NCI-H510A treated with DMSO at 0.1 percent for 48 hours (cell line): ENCODE data around the gene PHGDH.

Source experiments
- DNase-seq: peaks from one replicate; lab custom pipeline; 2025; lab: John Stamatoyannopoulos, UW

The PHGDH gene

DNA sequence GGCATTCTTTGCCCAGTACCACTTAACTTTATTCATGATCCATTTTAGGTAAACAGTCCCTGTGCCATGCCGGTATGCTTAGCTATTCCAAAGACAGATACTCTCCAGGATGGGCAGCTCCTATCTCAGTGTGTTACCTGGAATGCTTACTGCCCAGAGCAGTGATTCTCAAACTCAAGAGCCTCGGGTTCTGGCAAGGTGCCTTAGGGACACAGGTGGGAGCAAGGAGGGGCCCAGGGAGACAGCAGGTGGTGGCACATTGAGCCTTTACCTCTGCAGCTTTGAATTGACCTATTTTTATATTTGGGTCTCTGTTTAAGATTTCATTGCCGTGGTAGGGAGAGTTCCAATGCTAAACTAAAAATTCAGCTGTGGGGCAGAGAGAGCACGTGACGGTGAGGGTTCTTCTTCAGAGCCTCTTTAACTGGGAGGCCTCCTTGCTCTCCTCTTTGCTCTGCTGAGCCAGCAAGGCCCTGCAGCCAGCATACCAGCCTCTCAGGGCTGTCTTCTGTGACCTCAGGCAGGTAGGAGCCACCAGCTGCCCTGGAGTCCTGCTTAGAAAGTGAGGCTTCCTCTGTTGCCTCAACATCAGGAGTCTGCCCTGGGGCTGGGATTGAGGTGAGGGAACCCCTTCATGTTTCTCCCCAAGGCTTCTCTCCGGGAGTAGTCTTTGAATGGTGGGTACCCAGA is 20.2 kb downstream of the PHGDH start:
- no peak for DNase-seq

DNA sequence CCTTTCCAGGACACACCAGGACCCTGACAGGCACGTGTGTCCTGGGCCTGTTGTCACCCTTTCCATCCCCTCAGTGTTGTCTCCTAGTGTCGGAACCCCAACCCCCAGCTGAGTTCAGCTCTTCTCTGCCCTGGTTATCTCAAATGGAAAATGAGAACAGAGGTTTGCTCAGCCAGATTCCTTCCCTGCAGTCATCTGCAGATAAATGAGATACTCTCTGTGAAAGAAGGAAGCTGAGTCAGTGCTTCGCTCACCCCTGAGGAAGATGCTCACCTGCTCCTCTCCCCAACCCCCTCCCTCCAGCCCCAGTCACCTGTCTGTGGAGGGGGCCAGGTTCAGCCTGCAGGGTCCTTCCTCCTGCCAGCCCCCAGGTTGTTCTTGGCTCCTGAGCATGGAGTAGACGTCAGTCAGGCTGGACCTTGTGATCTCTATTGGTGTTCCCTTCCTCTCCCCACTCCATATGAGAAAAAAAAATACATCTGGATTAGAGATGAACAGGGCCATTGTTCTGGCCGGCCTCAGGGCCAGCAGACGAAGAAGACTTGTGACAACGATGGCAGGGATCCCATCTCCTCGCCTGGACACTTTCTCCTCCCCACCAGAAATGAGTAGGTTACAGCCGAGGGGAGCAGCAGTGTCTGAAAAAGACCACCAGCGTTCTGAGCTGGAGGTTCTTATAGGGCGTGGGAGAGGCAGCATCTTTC is 20.9 kb downstream of the PHGDH start:
- no peak for DNase-seq

DNA sequence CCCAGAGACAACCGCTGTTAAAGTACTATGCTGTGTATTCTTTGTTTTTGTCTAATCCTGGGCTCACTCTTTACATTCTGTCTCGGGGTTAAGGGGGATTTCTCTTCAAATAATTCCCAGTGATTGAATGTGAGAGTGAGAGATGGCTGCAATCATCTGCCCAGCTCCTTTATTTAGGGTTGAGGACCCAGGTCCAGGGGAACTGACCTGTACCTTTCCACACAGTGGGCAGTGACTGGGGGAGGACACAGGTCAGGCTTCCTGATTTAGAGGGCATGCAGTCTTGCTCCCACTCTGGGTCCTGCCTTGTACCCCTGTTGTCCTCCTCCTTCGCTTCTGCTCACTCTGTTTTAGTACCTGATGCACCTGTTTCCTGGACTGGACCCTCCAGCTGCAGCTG is 22.0 kb downstream of the PHGDH start:
- DNase-seq, result no peak

DNA sequence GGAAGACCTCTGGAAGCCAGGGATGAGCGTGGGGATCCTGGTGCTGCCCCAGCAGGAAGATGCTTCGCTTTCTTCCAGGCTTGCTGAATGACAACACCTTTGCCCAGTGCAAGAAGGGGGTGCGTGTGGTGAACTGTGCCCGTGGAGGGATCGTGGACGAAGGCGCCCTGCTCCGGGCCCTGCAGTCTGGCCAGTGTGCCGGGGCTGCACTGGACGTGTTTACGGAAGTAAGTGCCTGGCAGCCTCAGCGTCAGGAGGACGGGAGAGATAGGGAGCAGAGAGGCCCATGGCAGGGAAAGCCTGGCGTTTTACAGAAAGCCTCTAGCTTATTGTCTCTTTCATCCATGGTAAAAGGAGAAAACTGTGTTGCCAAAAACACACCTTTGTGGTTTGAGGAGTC is 23.5 kb downstream of the PHGDH start:
- no peak for DNase-seq

DNA sequence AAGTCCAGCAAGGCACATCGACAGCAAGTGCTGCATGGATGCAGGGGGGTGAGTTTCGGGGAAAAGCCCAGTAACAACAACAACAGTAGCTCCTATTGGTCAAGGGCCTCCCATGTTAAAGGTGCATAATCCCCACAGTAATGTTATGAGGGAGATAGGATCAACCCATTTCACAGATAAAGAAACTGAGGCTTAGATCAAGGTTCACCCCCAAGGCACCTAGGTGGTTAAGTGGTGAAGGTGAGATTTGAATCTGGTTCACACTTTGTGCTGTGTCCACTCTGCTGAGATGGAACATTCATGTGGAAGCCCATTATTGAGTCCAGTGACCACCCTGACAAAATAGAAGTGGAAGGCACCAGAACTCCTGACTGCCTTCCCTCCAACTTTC is 24.9 kb downstream of the PHGDH start:
- DNase-seq, result no peak

DNA sequence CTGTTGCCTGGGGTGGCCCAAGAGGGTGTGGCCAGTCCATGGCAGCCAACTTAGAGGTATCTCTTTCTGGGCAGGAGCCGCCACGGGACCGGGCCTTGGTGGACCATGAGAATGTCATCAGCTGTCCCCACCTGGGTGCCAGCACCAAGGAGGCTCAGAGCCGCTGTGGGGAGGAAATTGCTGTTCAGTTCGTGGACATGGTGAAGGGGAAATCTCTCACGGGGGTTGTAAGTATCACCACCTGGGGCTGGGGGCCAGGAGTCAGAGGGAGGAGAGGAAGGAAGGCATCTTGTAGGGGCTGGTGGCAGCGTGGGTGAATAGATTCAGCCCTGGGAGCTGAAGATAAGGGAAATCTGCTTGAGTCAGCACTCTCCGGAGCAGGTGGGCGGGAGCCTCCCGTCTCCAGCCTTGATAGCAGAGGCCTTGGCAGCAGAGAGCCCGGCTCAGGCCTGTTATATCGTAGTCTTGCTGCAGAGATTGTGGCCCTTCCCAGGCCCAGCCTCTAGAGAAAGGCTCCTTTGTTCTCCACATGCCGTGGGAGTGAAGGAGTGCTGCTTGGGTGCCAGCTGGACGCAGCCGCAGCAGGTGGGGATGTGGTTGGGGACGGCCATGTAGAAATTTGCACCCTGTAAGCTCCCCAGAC is 25.4 kb downstream of the PHGDH start:
- DNase-seq, result no peak

DNA sequence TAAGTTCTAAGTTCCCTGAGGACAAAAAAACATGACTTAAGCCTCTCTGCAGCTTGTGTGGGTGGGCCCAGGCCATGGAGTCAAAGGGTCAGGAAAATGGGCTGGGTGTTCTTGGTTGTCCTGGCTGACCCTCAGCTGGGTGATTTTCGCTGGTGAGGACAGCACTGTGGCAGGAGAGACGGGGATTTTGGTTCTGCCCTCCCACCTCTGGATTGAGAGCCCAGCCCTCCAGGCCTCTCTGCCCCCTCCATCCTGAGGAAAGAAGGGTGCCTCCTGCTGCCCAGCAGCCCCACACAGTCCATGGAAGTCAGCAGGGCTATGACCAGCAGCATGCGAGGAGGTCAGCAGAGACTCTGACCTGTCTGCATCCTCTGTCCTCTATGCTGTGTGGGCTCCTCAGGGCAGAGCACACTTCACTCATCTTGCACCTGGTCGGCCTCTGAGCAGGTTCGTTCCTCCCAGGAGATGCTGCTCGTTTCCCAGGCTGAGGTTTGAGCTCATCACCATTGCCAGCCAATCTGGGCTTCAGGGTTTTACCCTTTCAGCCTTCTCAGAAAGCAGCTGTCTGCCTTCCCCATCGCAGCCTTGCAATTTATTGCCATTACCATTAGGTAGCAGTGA is 26.5 kb downstream of the PHGDH start:
- DNase-seq, result no peak

DNA sequence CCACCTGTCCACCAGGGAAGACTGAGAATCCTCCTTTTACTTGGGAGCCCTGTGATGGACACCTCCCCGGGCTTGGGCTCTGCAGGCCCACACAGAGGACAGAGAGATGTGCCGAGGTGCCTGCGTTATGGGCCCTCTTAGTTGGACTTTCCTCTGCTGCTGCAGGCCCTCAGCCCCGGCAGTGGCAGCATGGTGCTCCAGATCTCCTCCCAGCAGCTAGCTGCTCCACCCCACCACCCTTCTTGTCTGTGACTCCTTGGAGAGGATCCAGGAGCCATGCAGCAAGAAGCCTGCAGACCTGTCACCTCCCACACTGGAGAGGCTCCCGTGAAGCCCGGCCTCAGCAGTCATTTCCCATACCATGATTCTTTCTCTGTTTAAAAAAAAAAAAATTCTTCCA is 27.4 kb downstream of the PHGDH start:
- DNase-seq, result no peak

DNA sequence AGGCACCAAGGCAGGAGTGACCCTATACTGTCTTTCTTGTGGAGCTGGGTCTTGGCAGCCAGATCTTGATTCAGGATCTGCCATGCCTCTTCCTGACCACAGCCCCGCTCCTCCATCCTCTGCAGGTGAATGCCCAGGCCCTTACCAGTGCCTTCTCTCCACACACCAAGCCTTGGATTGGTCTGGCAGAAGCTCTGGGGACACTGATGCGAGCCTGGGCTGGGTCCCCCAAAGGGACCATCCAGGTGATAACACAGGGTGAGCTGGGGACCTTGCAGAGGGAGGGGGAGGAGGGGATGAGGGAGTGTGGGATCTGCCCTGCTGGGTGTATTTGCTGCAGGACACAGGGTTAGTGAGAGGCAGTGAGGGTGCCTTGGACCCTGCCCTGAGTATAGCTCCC is 28.5 kb downstream of the PHGDH start:
- no peak for DNase-seq

DNA sequence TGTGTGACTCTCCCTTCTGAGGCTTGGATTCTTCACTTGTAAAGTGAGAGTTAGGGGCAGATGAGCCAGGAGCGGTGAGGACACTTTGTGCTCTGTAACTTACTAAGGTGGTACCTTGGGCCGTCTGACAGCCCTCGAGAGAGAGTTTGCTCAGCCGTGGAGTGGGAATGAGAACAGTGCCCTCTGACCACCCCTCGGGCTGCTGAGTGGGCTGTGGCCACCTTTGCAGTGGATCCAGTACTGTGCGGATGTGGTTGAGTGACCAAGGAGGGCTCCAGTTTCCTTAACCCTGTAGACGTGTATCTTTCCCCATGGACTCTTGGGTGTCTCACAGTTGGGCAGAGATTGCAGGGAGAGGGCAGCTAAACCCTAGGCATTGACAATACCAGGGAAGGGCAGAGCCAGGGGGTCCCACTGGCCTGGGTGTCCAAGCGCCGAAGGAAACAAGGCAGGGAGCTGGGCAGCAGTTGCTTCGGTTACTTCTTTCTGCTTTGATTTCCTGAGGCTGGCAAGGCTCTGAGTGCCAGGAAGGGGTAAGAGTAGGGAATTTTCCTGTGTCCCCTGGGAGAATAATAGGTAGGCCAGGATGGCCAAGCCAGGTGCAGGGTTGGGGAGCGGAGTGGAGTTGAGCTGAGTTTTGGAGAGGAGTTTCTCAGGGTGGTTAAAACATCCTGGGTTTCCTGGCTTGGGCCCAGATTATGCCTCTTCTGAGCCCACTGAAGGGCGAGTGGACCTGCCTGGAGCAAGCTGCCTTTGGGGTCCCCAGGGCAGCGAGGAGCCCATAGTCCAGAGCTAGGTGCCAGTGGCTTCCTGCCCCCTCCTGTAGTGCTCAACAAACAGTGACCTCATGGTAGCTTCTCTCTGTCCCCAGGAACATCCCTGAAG is 29.4 kb downstream of the PHGDH start:
- no peak for DNase-seq

DNA sequence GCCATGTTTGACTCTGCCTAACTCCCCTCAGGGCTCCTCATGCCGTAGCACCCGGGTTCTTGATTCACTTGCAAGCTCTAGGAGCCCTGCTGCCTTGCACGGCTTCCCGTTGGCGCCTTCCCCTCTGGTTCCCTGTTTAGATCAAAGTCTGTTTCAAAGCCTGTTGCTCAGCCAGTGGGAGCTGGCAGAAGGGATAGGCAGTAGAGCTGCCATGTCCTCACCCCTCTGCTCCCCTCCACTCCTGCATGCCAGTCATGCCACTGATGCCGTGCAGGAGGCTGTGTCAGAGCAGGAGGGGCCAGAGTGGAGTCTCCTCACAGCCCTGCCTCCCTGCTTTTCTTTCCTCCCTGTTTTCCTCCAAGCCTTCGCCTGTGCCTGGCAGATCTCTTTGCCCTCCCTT is 30.5 kb downstream of the PHGDH start:
- DNase-seq, result no peak

DNA sequence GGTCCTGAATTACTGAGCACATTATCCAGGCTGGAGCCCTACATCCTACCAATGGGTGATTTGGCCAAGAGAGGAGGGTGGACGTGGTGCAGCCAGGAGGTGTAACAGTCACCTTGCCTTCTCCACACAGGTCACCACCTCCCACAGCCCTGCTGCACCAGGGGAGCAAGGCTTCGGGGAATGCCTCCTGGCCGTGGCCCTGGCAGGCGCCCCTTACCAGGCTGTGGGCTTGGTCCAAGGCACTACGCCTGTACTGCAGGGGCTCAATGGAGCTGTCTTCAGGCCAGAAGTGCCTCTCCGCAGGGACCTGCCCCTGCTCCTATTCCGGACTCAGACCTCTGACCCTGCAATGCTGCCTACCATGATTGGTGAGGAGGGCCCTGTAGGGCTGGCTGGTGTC is 30.9 kb downstream of the PHGDH start:
- no peak for DNase-seq

DNA sequence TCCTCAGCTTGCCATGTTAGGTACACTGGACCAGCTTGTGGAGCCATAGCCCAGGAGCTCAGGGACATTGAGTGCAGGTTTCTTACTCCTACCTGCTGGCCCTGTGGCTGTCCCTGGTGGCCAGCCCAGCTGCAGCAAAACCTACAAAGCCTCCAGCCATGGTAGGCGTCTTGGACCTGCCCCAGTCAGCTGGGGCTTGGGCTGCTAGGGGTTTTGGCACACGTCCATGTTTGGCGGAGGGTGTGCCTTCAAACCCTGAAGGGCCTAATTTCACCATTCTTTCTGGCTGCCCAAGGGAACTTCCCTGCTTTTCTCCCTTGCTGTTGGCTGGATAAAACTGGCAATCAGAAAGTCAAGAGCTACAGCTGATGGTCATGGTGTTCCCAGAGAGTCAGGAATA is 31.6 kb downstream of the PHGDH start:
- DNase-seq, result no peak

DNA sequence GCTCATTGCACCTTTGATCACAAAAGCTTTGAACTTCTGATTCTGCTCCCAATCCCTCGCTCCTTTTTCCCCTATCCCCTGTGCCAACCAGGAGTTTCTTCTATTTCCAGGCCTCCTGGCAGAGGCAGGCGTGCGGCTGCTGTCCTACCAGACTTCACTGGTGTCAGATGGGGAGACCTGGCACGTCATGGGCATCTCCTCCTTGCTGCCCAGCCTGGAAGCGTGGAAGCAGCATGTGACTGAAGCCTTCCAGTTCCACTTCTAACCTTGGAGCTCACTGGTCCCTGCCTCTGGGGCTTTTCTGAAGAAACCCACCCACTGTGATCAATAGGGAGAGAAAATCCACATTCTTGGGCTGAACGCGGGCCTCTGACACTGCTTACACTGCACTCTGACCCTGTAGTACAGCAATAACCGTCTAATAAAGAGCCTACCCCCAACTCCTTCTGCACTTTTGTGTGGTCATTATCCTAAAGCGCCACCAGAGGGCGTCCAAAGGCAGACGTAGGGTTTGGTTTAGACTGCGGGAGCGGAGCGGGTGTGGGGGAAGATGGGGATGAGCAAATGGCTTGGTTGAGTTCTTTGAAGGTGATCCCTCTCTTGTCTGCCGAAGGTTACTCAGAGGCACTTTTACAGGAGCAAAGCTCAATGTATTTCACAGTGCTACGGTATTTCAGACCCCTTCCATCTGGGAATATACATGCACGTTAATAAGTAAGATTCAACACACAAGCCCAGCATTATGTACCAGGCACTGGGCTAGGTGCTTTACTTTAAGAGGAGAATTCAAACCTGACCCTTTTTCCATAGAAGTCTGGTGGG is 32.3 kb downstream of the PHGDH start:
- peak; percentile 75 for DNase-seq

DNA sequence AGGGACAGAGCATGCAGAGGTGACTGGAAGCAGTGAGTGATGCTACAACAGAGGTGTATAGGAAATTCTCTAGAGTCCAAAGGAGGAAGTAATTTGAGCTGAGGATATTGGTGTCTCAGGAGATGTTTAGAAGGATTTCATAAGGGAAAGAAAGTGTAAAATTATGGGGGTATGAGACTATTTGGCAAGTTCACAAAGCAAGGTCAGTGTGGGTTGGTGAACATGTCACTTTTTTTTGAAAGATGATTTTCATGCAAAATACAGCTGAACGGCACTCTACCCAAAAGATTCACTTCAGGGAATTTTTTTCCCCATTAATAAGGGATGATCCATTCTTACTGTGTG is 32.8 kb downstream of the PHGDH start:
- no peak for DNase-seq

DNA sequence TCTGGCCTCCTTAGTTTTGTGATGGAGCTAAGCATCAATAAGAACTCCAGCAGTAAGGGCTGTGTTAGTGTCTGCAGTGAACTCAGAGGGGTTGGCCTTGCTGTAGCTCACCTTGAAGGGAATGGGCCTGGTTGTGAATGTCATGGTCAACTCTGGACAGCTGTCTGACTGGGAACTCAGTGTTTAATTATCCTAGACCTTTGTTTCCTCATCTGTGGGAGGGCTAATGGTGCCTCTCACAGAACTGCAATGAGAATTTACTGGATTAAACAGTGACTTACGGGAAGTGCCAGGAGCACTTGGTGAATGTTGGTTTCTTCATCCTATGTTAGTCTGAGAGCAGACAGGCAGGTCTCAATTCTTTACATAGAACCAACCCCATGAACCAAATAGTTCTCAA is 33.3 kb downstream of the PHGDH start:
- no peak for DNase-seq

DNA sequence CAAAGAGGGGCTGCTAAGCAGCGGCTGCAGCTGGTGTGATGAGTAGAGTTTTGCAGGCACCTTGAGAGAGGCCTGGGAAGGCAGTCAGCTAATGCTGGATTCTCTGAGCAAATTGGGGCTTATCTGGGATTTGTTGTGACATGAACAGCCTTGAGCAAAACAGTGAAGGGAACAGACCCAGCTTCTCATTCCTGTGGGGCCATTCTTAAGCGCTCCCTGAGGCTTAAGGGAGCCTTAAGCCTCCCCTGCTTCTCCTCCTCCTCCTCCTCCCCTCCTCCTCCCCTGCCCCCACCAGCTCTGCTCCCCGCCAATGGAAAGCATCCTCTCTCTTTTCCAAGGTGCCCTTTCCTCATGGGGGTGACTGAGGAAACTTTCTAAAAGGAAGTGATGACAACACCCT is 35.7 kb downstream of the PHGDH start:
- DNase-seq, result no peak

DNA sequence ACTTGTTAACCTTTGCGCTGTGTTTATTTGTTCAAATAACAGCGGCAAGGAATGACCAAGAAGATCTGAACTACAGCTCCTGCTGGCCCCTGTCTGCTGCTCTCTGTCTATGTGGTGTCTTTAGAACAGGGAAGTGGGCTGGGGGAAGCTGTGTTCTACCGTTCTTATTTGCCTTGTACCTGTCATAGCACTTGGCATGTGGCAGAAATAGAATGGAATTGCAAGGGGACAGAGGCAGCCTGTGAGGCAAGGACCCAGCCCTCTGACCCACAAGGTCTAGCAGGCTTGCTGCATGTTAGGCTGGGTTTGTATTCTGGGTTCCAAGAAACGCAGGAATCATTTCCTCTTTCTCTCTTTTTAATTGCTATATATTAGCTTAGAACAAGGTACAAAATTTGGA is 36.3 kb downstream of the PHGDH start:
- DNase-seq, result no peak

DNA sequence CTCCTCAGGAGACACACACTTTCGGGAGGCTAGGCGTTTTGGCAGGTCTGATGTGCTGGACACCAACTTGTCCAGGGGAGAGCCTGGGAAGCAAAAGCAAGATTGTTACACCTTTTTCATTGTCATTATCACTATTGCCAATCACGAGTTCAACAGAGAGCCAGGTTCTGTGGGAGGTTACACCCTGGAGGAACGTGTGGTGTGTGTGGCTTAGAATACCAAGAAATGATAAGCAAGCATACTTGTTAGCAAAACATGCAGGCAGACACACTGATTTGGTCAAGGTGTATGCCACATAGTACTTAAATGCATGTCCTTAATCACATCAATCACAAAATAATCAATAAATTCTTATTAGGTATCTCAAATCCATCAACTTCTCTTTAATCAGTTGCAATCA is 40.9 kb downstream of the PHGDH start:
- DNase-seq, result no peak

DNA sequence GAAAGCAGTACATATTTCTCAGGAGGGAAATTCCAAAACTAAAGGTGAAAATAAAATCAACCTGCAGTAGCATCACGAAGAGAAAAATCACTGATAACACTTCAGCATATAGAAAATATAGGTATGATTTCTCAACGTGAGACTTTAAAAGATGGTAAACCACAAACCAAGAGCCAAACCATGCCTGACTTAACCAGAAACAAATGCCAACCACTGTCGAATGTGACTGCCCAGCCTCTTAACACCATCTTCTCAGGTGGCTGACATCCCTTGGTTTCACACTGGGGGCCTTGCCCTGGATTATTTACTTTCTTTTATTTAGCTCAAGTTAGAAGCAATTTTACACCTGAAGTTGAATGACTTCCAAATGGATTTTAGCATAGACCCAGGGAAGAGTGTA is 46.9 kb downstream of the PHGDH start:
- no peak for DNase-seq

DNA sequence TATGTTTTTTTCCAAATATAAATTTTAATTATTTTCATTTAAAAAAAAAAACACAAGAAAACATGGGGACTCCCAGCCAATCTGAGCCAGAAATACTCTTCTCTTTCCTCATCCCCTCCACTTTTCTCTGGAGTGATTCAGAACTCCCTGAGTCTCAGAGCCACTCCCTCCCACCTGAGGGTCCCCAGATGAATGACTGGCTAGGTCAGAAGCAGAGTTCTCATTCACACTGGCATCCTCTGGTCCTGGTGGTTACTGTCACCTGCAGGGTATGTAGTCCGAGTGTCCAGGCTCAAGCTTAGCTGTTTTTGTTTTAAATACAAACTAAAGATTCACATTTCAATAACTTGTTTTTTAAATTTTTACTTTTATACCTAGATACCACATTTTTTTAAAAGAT is 50.7 kb downstream of the PHGDH start:
- no peak for DNase-seq
